ENCODE results near the gene KLHDC7B. TPM values are rescaled to one million over a fixed set of nuclear protein-coding genes. Genes with fewer than 3 reads are reported as not detected.

Gene KLHDC7B
- total RNA-seq, 1 donor: 2.4 TPM

- TF ChIP-seq, protein P1, sequence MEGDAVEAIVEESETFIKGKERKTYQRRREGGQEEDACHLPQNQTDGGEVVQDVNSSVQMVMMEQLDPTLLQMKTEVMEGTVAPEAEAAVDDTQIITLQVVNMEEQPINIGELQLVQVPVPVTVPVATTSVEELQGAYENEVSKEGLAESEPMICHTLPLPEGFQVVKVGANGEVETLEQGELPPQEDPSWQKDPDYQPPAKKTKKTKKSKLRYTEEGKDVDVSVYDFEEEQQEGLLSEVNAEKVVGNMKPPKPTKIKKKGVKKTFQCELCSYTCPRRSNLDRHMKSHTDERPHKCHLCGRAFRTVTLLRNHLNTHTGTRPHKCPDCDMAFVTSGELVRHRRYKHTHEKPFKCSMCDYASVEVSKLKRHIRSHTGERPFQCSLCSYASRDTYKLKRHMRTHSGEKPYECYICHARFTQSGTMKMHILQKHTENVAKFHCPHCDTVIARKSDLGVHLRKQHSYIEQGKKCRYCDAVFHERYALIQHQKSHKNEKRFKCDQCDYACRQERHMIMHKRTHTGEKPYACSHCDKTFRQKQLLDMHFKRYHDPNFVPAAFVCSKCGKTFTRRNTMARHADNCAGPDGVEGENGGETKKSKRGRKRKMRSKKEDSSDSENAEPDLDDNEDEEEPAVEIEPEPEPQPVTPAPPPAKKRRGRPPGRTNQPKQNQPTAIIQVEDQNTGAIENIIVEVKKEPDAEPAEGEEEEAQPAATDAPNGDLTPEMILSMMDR (IDR thresholded peaks at IDR 0.05; ENCODE audit: insufficient read depth, low read length): no peak
- no peak overlapping the region for H3K4me3 ChIP-seq (ENCODE audit: low read depth, low read length)
- no peak for DNase-seq (ENCODE audit: low read depth)
Observed at GRCh38 chr22:50522208-50522805, 23.4 kb upstream of the KLHDC7B start.

GRCh38 chr22:50522806-50523438 lies 22.8 kb upstream of the KLHDC7B start:
- no peak overlapping the region for H3K4me3 ChIP-seq (ENCODE audit: low read depth, low read length)
- TF ChIP-seq, protein P1 (IDR thresholded peaks at IDR 0.05; ENCODE audit: insufficient read depth, low read length): no peak
- DNase-seq (ENCODE audit: low read depth): no peak

DNA sequence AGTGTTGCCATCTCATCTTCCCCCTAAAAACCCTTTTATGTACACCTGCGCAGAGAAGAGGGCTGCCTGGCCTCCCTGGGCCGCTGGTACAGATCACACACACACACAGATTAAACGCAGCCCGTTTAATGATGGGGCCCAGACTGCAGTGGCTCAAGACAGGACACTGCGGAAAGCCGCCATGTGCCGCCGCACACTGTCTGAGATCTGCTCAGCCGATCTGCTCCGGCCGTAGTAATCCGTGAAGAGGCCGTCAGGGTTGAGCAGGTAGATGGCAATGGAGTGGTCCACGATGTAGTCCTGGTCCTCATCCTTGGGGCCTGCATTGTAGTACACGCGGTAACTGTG lies 22.3 kb upstream of the KLHDC7B start:
- DNase-seq (ENCODE audit: low read depth): no peak
- H3K4me3 ChIP-seq (ENCODE audit: low read depth, low read length): no peak overlapping the region
- TF ChIP-seq, protein P1 (IDR thresholded peaks at IDR 0.05; ENCODE audit: insufficient read depth, low read length): no peak

DNA sequence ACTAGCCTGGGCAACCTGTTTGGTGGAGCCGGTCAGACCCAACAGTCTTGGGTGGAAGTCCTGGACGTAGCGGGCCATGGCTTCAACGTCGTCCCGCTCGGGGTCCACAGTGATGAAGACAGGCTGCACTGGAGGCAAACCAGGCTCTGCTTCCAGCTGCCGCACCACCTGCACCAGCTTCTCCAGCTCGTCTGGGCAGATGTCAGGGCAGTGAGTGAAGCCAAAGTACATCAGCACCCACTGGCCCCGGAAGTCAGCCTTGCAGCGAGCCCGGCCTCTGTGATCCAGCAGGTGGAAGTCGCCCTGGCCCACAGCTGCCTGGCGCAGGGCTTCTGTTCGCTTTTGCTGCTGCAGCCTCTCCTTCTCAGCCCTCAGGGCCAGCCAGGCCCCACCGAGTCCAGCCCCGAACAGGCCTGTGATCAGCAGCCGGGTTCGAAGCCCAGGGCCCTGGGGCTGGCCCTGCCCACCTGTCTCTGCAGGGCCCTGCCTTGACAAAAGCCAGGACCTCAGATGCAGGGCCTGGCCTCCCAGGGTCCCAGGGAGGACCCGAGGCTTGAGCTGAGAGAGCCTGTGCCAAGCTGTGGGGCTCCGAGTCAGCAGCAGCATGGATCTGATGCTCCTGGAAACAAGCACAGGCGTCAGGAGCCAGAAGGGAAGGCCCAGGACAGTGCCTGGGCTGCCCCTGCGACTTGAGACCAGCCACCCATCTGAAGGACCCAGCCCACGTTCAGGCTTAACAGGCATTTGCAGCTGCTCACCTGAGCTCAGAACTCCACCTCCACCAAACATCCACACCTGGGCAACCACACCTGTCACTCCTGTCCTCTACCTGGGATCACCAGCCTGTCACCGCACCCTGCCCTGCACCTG lies 21.7 kb upstream of the KLHDC7B start:
- peak overlapping the region; percentile 77 for H3K4me3 ChIP-seq (ENCODE audit: low read depth, low read length)
- DNase-seq (ENCODE audit: low read depth): no peak
- TF ChIP-seq, protein P1 (IDR thresholded peaks at IDR 0.05; ENCODE audit: insufficient read depth, low read length): no peak

- TF ChIP-seq, protein P1 (IDR thresholded peaks at IDR 0.05; ENCODE audit: insufficient read depth, low read length): no peak
- peak overlapping the region; percentile 77 for H3K4me3 ChIP-seq (ENCODE audit: low read depth, low read length)
- DNase-seq (ENCODE audit: low read depth): no peak
Observed at GRCh38 chr22:50524676-50525103, 21.0 kb upstream of the KLHDC7B start.

- TF ChIP-seq, protein P1 (IDR thresholded peaks at IDR 0.05; ENCODE audit: insufficient read depth, low read length): peak; percentile 45
- peak; percentile 95 for DNase-seq (ENCODE audit: low read depth)
- H3K4me3 ChIP-seq (ENCODE audit: low read depth, low read length): peak within 1 kb of the TSS; percentile 77
Observed at GRCh38 chr22:50525104-50525857, 20.4 kb upstream of the KLHDC7B start, which contains the start of gene SCO2. SCO2 (minus strand) TSS chr22:50525598; CDS start chr22:50524411, 1,187 bp downstream.

All from fibroblast of the aortic adventitia (primary cell).